ENCODE measurements around the gene GFPT2. TPM values are rescaled to one million over a fixed set of nuclear protein-coding genes. Genes with fewer than 3 reads are reported as not detected.

The GFPT2 gene
- 0.29 and 2.4 TPM in 2 replicates for total RNA-seq

- no peak for DNase-seq (ENCODE audit: low read depth)
- peak within 1 kb of the TSS; percentile 68 for H3K4me3 ChIP-seq (ENCODE audit: low read depth, low read length)
- no peak for TF ChIP-seq CTCF (conservative IDR thresholded peaks at IDR 0.05; ENCODE audit: low read depth, low read length)
Measured at GRCh38 chr5:180353048-180353979, at the start of gene GFPT2. GFPT2 (minus strand) TSS chr5:180353336; CDS start chr5:180353217, 119 bp downstream.

GRCh38 chr5:180402716-180403115 lies 49.6 kb upstream of the GFPT2 start:
- TF ChIP-seq CTCF (conservative IDR thresholded peaks at IDR 0.05; ENCODE audit: low read depth, low read length), result no peak
- H3K4me3 ChIP-seq (ENCODE audit: low read depth, low read length), result no peak overlapping the region

GRCh38 chr5:180401229-180401907 lies 48.2 kb upstream of the GFPT2 start:
- no peak for TF ChIP-seq CTCF (conservative IDR thresholded peaks at IDR 0.05; ENCODE audit: low read depth, low read length)
- no peak overlapping the region for H3K4me3 ChIP-seq (ENCODE audit: low read depth, low read length)
- DNase-seq (ENCODE audit: low read depth), result no peak

More at GRCh38 chr5:180402716-180403115, 49.6 kb upstream of the GFPT2 start:
- no peak for DNase-seq (ENCODE audit: low read depth)

- no peak overlapping the region for H3K4me3 ChIP-seq (ENCODE audit: low read depth, low read length)
- TF ChIP-seq CTCF (conservative IDR thresholded peaks at IDR 0.05; ENCODE audit: low read depth, low read length), result no peak
- no peak for DNase-seq (ENCODE audit: low read depth)
Measured at GRCh38 chr5:180400416-180400815, 47.3 kb upstream of the GFPT2 start.

GRCh38 chr5:180399401-180400215 lies 46.5 kb upstream of the GFPT2 start:
- no peak overlapping the region for H3K4me3 ChIP-seq (ENCODE audit: low read depth, low read length)
- DNase-seq (ENCODE audit: low read depth), result no peak
- no peak for TF ChIP-seq CTCF (conservative IDR thresholded peaks at IDR 0.05; ENCODE audit: low read depth, low read length)

- no peak overlapping the region for H3K4me3 ChIP-seq (ENCODE audit: low read depth, low read length)
- no peak for DNase-seq (ENCODE audit: low read depth)
- no peak for TF ChIP-seq CTCF (conservative IDR thresholded peaks at IDR 0.05; ENCODE audit: low read depth, low read length)
Measured at GRCh38 chr5:180396926-180397325, 43.8 kb upstream of the GFPT2 start.

All from epithelial cell of proximal tubule (primary cell).